Keratinocyte (primary cell): Measurements from ENCODE around the gene C3orf38. TPM values are rescaled to one million over a fixed set of nuclear protein-coding genes. Genes with fewer than 3 reads are reported as not detected.

ENCODE experiments used
- DNase-seq: peaks from one replicate; pipeline ENCODE4 v3.0.0-alpha.2; 2011; ENCODE audit warnings: low read depth, missing footprints, low spot score
- FAIRE-seq: peaks from 2 replicates; lab custom pipeline; 2011; peaks lifted over from hg19 to GRCh38; lab: Jason Lieb, UNC
- H2AFZ ChIP-seq: 2 replicates; pipeline ENCODE4 v1.6.0; 2012; ENCODE audit warnings: low read length, control low read depth, inconsistent platforms; ENCODE audit not compliant: control insufficient read depth
- H3K27ac ChIP-seq: 2 replicates; pipeline ENCODE4 v1.5.1; 2011; ENCODE audit warnings: low read length; ENCODE audit not compliant: control insufficient read depth, insufficient read depth
- H3K27me3 ChIP-seq: 3 replicates; pipeline ENCODE4 v1.6.0; 2011; ENCODE audit warnings: low read length; ENCODE audit not compliant: control insufficient read depth, insufficient read depth; ENCODE audit errors: extremely low read depth
- H3K36me3 ChIP-seq, 2 experiments: 2 replicates in 1 of 2; 3 replicates in 1 of 2; pipeline ENCODE4 v1.5.1; 2011; ENCODE audit warnings: low read length in 2 of 2, mild to moderate bottlenecking in 1 of 2; ENCODE audit not compliant: control insufficient read depth in 2 of 2, insufficient read depth in 2 of 2; ENCODE audit errors: extremely low read depth in 1 of 2
- H3K4me1 ChIP-seq: 3 replicates; pipeline ENCODE4 v1.5.1; 2011; ENCODE audit warnings: low read length; ENCODE audit not compliant: control insufficient read depth, insufficient read depth; ENCODE audit errors: extremely low read depth
- H3K4me2 ChIP-seq: 3 replicates; pipeline ENCODE4 v1.6.0; 2011; ENCODE audit warnings: low read depth, low read length; ENCODE audit not compliant: control insufficient read depth, insufficient read depth; ENCODE audit errors: extremely low read depth
- H3K4me3 ChIP-seq, 3 experiments: fragments of 200-600 bp in 1 of 3; sonication (generic) in 1 of 3; 2 replicates in 2 of 3; 3 replicates in 1 of 3; pipeline ENCODE4 v1.5.1; 2011 to 2016; ENCODE audit warnings: low read length in 3 of 3, mild to moderate bottlenecking in 3 of 3, control low read depth in 2 of 3, inconsistent platforms in 1 of 3, low read depth in 1 of 3, mixed read lengths in 1 of 3, mixed run types in 1 of 3, moderate library complexity in 1 of 3; ENCODE audit not compliant: control insufficient read depth in 2 of 3, insufficient read depth in 2 of 3; ENCODE audit errors: extremely low read depth in 1 of 3
- H3K79me2 ChIP-seq: 2 replicates; pipeline ENCODE4 v1.6.0; 2012; ENCODE audit warnings: low read length; ENCODE audit not compliant: control insufficient read depth, insufficient read depth
- H3K9ac ChIP-seq: 3 replicates; pipeline ENCODE4 v1.6.0; 2011; ENCODE audit warnings: low read length; ENCODE audit not compliant: control insufficient read depth, insufficient read depth; ENCODE audit errors: extremely low read depth
- H3K9me1 ChIP-seq: 3 replicates; pipeline ENCODE4 v1.6.0; 2011; ENCODE audit warnings: low read length; ENCODE audit not compliant: control insufficient read depth, insufficient read depth; ENCODE audit errors: extremely low read depth
- H3K9me3 ChIP-seq: 2 replicates; pipeline ENCODE4 v1.5.1; 2012; ENCODE audit warnings: low read depth, low read length; ENCODE audit not compliant: control insufficient read depth
- H4K20me1 ChIP-seq: 3 replicates; pipeline ENCODE4 v1.6.0; 2011; ENCODE audit warnings: low read length; ENCODE audit not compliant: control insufficient read depth, insufficient read depth; ENCODE audit errors: extremely low read depth
- CTCF ChIP-seq, 3 experiments: IDR thresholded peaks in 1 of 3; conservative IDR thresholded peaks in 1 of 3; optimal IDR thresholded peaks in 1 of 3; 2 replicates in 2 of 3; 3 replicates in 1 of 3; pipeline versions ENCODE3 to v1.5.1; 2011; ENCODE audit warnings: low read length in 3 of 3, mild to moderate bottlenecking in 3 of 3, moderate library complexity in 2 of 3, control low read depth in 1 of 3, inconsistent platforms in 1 of 3; ENCODE audit not compliant: insufficient read depth in 2 of 3; ENCODE audit errors: extremely low read depth in 1 of 3
- EZH2 ChIP-seq: IDR thresholded peaks from one replicate; pipeline ENCODE4 v1.6.1; 2012; ENCODE audit warnings: inconsistent platforms, mild to moderate bottlenecking, low read length, moderate library complexity
- dilution Hi-C: fragments of 300-500 bp; cut with MboI; formaldehyde crosslinking; loops from one replicate; pipeline ENCODE4 v1.7.0; 2020; ENCODE audit warnings: low sequenced_read_pairs; ENCODE audit not compliant: extremely low pct_ligation_motif_present
- polyA plus RNA-seq, 5 experiments: library from polyadenylated mRNA; depleted of rRNA in 3 of 5; stranded (reverse) in 3 of 5; stranded (forward) in 1 of 5; unstranded in 1 of 5; fragments of >200 nt; gene quantifications; 1 replicate in 1 of 5; 2 replicates in 3 of 5; 3 replicates in 1 of 5; pipeline versions ENCODE4 v1.2.1 to v1.2.3, GENCODE V29; 2011 to 2012; ENCODE audit warnings: missing spikeins in 2 of 5, low read depth in 1 of 5, low replicate concordance in 1 of 5

The C3orf38 gene
- polyA plus RNA-seq, 1 donor (not counting 4 experiments of a cell fraction or from before 2014, with no cell fraction given) = 20.3 TPM

- dilution Hi-C loops = no loop called here
- H2AFZ ChIP-seq = no peak overlapping the region
- H3K4me3 ChIP-seq = no peak overlapping the region
- no peaks in the 10 kb centered on the region for H3K36me3 ChIP-seq
- H3K4me1 ChIP-seq = peaks cover 24% of the 10 kb centered on the region
- no peaks in the 10 kb centered on the region for H4K20me1 ChIP-seq
- no peak overlapping the region for H3K9ac ChIP-seq
- no peak for DNase-seq
- H3K4me2 ChIP-seq = no peak overlapping the region
- H3K79me2 ChIP-seq = peaks cover 41% of the 10 kb centered on the region
- no peaks in the 10 kb centered on the region for H3K9me1 ChIP-seq
- FAIRE-seq = no peak
- no peaks in the 10 kb centered on the region for H3K9me3 ChIP-seq
- no peaks in the 10 kb centered on the region for H3K27me3 ChIP-seq
- no peak overlapping the region for H3K27ac ChIP-seq
- TF ChIP-seq EZH2 (no peak), CTCF (optimal IDR thresholded peaks at IDR 0.05 in 1 of 3, IDR thresholded peaks at IDR 0.05 in 1 of 3, conservative IDR thresholded peaks at IDR 0.05 in 1 of 3; ENCODE audit: extremely low read depth in 1 of 3, insufficient read depth in 2 of 3, low read length in 3 of 3) (no peak)
Measured at GRCh38 chr3:88147261-88147660, 2.5 kb upstream of the C3orf38 start.

- FAIRE-seq = no peak
- Histone ChIP-seq H3K9me3 (no peaks in the 10 kb centered on the region), H3K4me2 (peak overlapping the region; percentile 86), H3K27ac (peak overlapping the region; percentile 93), H3K27me3 (no peaks in the 10 kb centered on the region), H2AFZ (peak overlapping the region; percentile 100), H3K4me3 (peak overlapping the region; percentile 87 to 98 (median 94)), H3K4me1 (peaks cover 14% of the 10 kb centered on the region), H3K79me2 (peaks cover 48% of the 10 kb centered on the region), H3K36me3 (peaks cover 0 to 5% of the 10 kb centered on the region in 2 experiments), H3K9me1 (no peaks in the 10 kb centered on the region), H4K20me1 (no peaks in the 10 kb centered on the region), H3K9ac (peak overlapping the region; percentile 96)
- no peak for DNase-seq
- dilution Hi-C loops = no loop called here
- TF ChIP-seq EZH2 (no peak), CTCF (optimal IDR thresholded peaks at IDR 0.05 in 1 of 3, IDR thresholded peaks at IDR 0.05 in 1 of 3, conservative IDR thresholded peaks at IDR 0.05 in 1 of 3; ENCODE audit: extremely low read depth in 1 of 3, insufficient read depth in 2 of 3, low read length in 3 of 3) (no peak)
Measured at GRCh38 chr3:88148651-88149050, 1.1 kb upstream of the C3orf38 start.
